HCT116 (cell line): Measurements from ENCODE around the gene CMC1. TPM values are rescaled to one million over a fixed set of nuclear protein-coding genes. Genes with fewer than 3 reads are reported as not detected.

ENCODE experiments used
- ATAC-seq: fragments of 200-7000 bp; cut with Tn5 transposase; 2 replicates; pipeline ENCODE4 v1.9.1; 2020; ENCODE audit warnings: mild to moderate bottlenecking, moderate library complexity
- BruUV-seq: library from RNA; stranded (reverse); fragments of 400-500 nt; replicated peaks from 2 replicates; lab custom pipeline; 2021; lab: Mats Ljungman, UMichigan
- CTCF ChIA-PET: fragments of 300-600 bp; sonication (Branson Sonifier 250); formaldehyde crosslinking; loops from one replicate; lab custom pipeline; 2021; ENCODE audit warnings: antibody characterized with exemption; lab: Charles Lee
- POLR2A ChIA-PET: fragments of 300-600, 350-600 bp; sonication (Branson Sonifier 250); formaldehyde crosslinking; loops from one replicate; lab custom pipeline; 2021; ENCODE audit warnings: antibody characterized with exemption; lab: Charles Lee
- RAD21 ChIA-PET, 2 experiments: fragments of 300-600 bp; sonication (Branson Sonifier 250); formaldehyde crosslinking; loops; one replicate each; lab custom pipeline; 2023; ENCODE audit warnings: low total read pairs in 2 of 2; ENCODE audit not compliant: uncharacterized antibody in 2 of 2, unreplicated experiment in 2 of 2, low non-redundant PET in 1 of 2; lab: Charles Lee
- DNase-seq: peaks from one replicate; pipeline ENCODE4 v3.0.0-alpha.2; 2010; ENCODE audit warnings: low read depth, low spot score
- H2AFZ ChIP-seq: fragments of 200-600 bp; shearing (Covaris generic), sonication (generic); 2 replicates; pipeline ENCODE4 v1.6.1; 2017; ENCODE audit warnings: low read depth, mixed run types, mixed read lengths, antibody characterized with exemption, low read length; ENCODE audit not compliant: poor library complexity, severe bottlenecking
- H3K27ac ChIP-seq: 2 replicates; pipeline ENCODE4 v1.5.1; 2012; ENCODE audit warnings: low read depth, low read length
- H3K27me3 ChIP-seq: fragments of 200-600 bp; sonication (generic); 2 replicates; pipeline ENCODE4 v1.6.1; 2016; ENCODE audit warnings: mixed run types, low read length, mixed read lengths; ENCODE audit not compliant: insufficient read depth
- H3K36me3 ChIP-seq, 2 experiments: fragments of 200-500 bp in 1 of 2; fragments of 200-600 bp in 1 of 2; sonication (Bioruptor generic) in 1 of 2; sonication (generic) in 1 of 2; 2 replicates each; pipeline versions ENCODE4 v1.5.1 to v1.6.1; 2014 to 2016; ENCODE audit warnings: low read length in 2 of 2, inconsistent platforms in 1 of 2, mixed read lengths in 1 of 2, mixed run types in 1 of 2; ENCODE audit not compliant: insufficient read depth in 2 of 2, control insufficient read depth in 1 of 2
- H3K4me1 ChIP-seq, 2 experiments: fragments of 200-600 bp in 1 of 2; sonication (generic) in 1 of 2; 2 replicates each; pipeline versions ENCODE4 v1.5.1 to v1.6.1; 2012 to 2017; ENCODE audit warnings: low read length in 2 of 2, inconsistent platforms in 1 of 2, mild to moderate bottlenecking in 1 of 2, mixed read lengths in 1 of 2, mixed run types in 1 of 2, moderate library complexity in 1 of 2; ENCODE audit not compliant: insufficient read depth in 2 of 2, control insufficient read depth in 1 of 2
- H3K4me2 ChIP-seq: fragments of 200-600 bp; sonication (generic); 2 replicates; pipeline ENCODE4 v1.6.1; 2017; ENCODE audit warnings: mixed run types, low read length, mixed read lengths
- H3K4me3 ChIP-seq, 2 experiments: fragments of 200-600 bp in 1 of 2; sonication (generic) in 1 of 2; replicated peaks in 1 of 2; 2 replicates each; pipeline ENCODE4 v1.5.1; 2011 to 2016; ENCODE audit warnings: low read length in 2 of 2, control low read depth in 1 of 2, low read depth in 1 of 2, mild to moderate bottlenecking in 1 of 2, mixed read lengths in 1 of 2, mixed run types in 1 of 2
- H3K79me2 ChIP-seq: fragments of 200-600 bp; sonication (generic); 2 replicates; pipeline ENCODE4 v1.6.1; 2017; ENCODE audit warnings: mild to moderate bottlenecking, mixed run types, low read length, moderate library complexity, mixed read lengths; ENCODE audit not compliant: insufficient read depth
- H3K9ac ChIP-seq: fragments of 200-600 bp; sonication (generic); 2 replicates; pipeline ENCODE4 v1.6.1; 2016; ENCODE audit warnings: low read length, mixed read lengths
- H3K9me2 ChIP-seq: fragments of 200-600 bp; sonication (generic), shearing (Covaris generic); 2 replicates; pipeline ENCODE4 v1.6.1; 2017; ENCODE audit warnings: mixed run types, mild to moderate bottlenecking, moderate library complexity; ENCODE audit not compliant: insufficient read depth
- H3K9me3 ChIP-seq, 2 experiments: fragments of 200-500 bp in 1 of 2; fragments of 200-600 bp in 1 of 2; sonication (Bioruptor generic) in 1 of 2; sonication (generic) in 1 of 2; 2 replicates each; pipeline ENCODE4 v1.6.1; 2014 to 2017; ENCODE audit warnings: low read length in 2 of 2, mixed read lengths in 2 of 2, inconsistent platforms in 1 of 2, low read depth in 1 of 2, mild to moderate bottlenecking in 1 of 2, mixed run types in 1 of 2, moderate library complexity in 1 of 2; ENCODE audit not compliant: control insufficient read depth in 1 of 2, insufficient read depth in 1 of 2
- H4K20me1 ChIP-seq: fragments of 200-600 bp; sonication (generic), shearing (Covaris generic); 2 replicates; pipeline ENCODE4 v1.6.1; 2017; ENCODE audit warnings: mixed run types, mild to moderate bottlenecking, moderate library complexity; ENCODE audit not compliant: insufficient read depth
- ATF3 ChIP-seq: IDR thresholded peaks from 2 replicates; pipeline ENCODE4 v1.6.1; 2012
- CBX3 ChIP-seq: IDR thresholded peaks from 2 replicates; pipeline ENCODE4 v1.6.1; 2012; ENCODE audit warnings: low read depth
- CEBPB ChIP-seq: IDR thresholded peaks from 2 replicates; pipeline ENCODE4 v1.6.1; 2012; ENCODE audit warnings: low read depth
- CTCF ChIP-seq, 3 experiments: fragments of 200-600 bp in 1 of 3; sonication (generic) in 1 of 3; IDR thresholded peaks in 2 of 3; conservative IDR thresholded peaks in 1 of 3; 2 replicates each; pipeline ENCODE4 v1.5.1; 2012 to 2017; ENCODE audit warnings: low read depth in 2 of 3, low read length in 2 of 3, antibody characterized with exemption in 1 of 3, borderline replicate concordance in 1 of 3, control low read depth in 1 of 3, mild to moderate bottlenecking in 1 of 3, mixed read lengths in 1 of 3, mixed run types in 1 of 3, moderate library complexity in 1 of 3; ENCODE audit not compliant: insufficient read depth in 1 of 3
- EGR1 ChIP-seq: IDR thresholded peaks from 2 replicates; pipeline ENCODE4 v1.6.1; 2012; ENCODE audit warnings: low read depth
- ELF1 ChIP-seq: IDR thresholded peaks from 2 replicates; pipeline ENCODE4 v1.6.1; 2012; ENCODE audit warnings: low read depth, borderline replicate concordance
- EZH2 ChIP-seq: fragments of 200-600 bp; sonication (generic); IDR thresholded peaks from 2 replicates; pipeline ENCODE4 v1.6.1; 2017; ENCODE audit warnings: antibody characterized with exemption, mixed run types
- EZH2phosphoT487 ChIP-seq: fragments of 200-600 bp; IDR thresholded peaks from 2 replicates; pipeline ENCODE4 v1.6.1; 2018; ENCODE audit warnings: antibody characterized with exemption, borderline replicate concordance
- FOSL1 ChIP-seq: IDR thresholded peaks from 2 replicates; pipeline ENCODE4 v1.6.1; 2012; ENCODE audit warnings: low read depth
- JUND ChIP-seq: IDR thresholded peaks from 2 replicates; pipeline ENCODE4 v1.6.1; 2012
- MAX ChIP-seq: IDR thresholded peaks from 2 replicates; pipeline ENCODE4 v1.6.1; 2012
- POLR2A ChIP-seq: IDR thresholded peaks from 2 replicates; pipeline ENCODE4 v1.7.0; 2011; ENCODE audit warnings: borderline replicate concordance; ENCODE audit not compliant: insufficient read depth, insufficient read length; ENCODE audit errors: extremely low read depth
- RAD21 ChIP-seq: IDR thresholded peaks from 2 replicates; pipeline ENCODE4 v1.6.1; 2012; ENCODE audit warnings: low read depth, mild to moderate bottlenecking
- REST ChIP-seq: IDR thresholded peaks from 2 replicates; pipeline ENCODE4 v1.6.1; 2012; ENCODE audit warnings: low read depth
- SIN3A ChIP-seq: IDR thresholded peaks from 2 replicates; pipeline ENCODE4 v1.6.1; 2012; ENCODE audit warnings: low read depth
- SP1 ChIP-seq: IDR thresholded peaks from 2 replicates; pipeline ENCODE4 v1.6.1; 2012; ENCODE audit warnings: low read depth
- SRF ChIP-seq: IDR thresholded peaks from 2 replicates; pipeline ENCODE4 v1.6.1; 2012; ENCODE audit warnings: low read depth
- YY1 ChIP-seq: IDR thresholded peaks from 2 replicates; pipeline ENCODE4 v1.6.1; 2011; ENCODE audit warnings: low read length, low read depth, moderate library complexity, mild to moderate bottlenecking; ENCODE audit not compliant: insufficient replicate concordance; ENCODE audit errors: extremely low read depth
- ZBTB33 ChIP-seq: IDR thresholded peaks from 2 replicates; pipeline ENCODE4 v1.6.1; 2011; ENCODE audit warnings: mild to moderate bottlenecking, low read length, moderate library complexity; ENCODE audit not compliant: insufficient replicate concordance; ENCODE audit errors: extremely low read depth
- ZNF274 ChIP-seq: fragments of 200-500 bp; sonication (Bioruptor generic); IDR thresholded peaks from 2 replicates; pipeline ENCODE4 v1.6.1; 2014; ENCODE audit warnings: mild to moderate bottlenecking, low read depth, low read length, inconsistent platforms
- intact Hi-C: fragments of 100-400 bp; cut with micrococcal nuclease; formaldehyde crosslinking; loops from 2 replicates; pipeline ENCODE4 v1.10.0; 2022
- total RNA-seq: library from RNA; stranded (reverse); gene quantifications from one replicate; pipeline ENCODE4 v1.2.1, GENCODE V29; 2021; ENCODE audit not compliant: unreplicated experiment

Gene CMC1
- total RNA-seq, 1 experiment from 2014 or later = 29.0 TPM

GRCh38 chr3:28273837-28274236 lies 32.4 kb downstream of the CMC1 start:
- H3K9me2 ChIP-seq = no peaks in the 10 kb centered on the region
- H3K4me1 ChIP-seq = no peaks in the 10 kb centered on the region
- no peaks in the 10 kb centered on the region for H4K20me1 ChIP-seq
- no peak overlapping the region for H3K27ac ChIP-seq
- H3K4me3 ChIP-seq = no peak overlapping the region
- ChIA-PET CTCF (no interaction called here), RAD21 (no interaction called here), POLR2A (no interaction called here)
- H3K4me2 ChIP-seq = no peak overlapping the region
- H3K79me2 ChIP-seq = peaks cover 14% of the 10 kb centered on the region
- DNase-seq = no peak
- no peaks in the 10 kb centered on the region for H3K27me3 ChIP-seq
- no peak overlapping the region for H3K9ac ChIP-seq
- TF ChIP-seq CTCF (IDR thresholded peaks at IDR 0.05 in 2 of 3, conservative IDR thresholded peaks at IDR 0.05 in 1 of 3; ENCODE audit: borderline replicate concordance in 1 of 3, insufficient read depth in 1 of 3, low read depth in 2 of 3, low read length in 2 of 3) = no peak
- TF ChIP-seq MAX = no peak
- no peak for TF ChIP-seq ELF1
- no peak for TF ChIP-seq SP1
- no peak for TF ChIP-seq RAD21
- no peak for TF ChIP-seq SIN3A
- no peak for TF ChIP-seq JUND
- no peak for TF ChIP-seq CEBPB
- TF ChIP-seq YY1 = no peak
- TF ChIP-seq EGR1 = no peak
- no peak for TF ChIP-seq EZH2phosphoT487
- no peak for TF ChIP-seq SRF
- no peak for TF ChIP-seq FOSL1
- no peak for TF ChIP-seq EZH2
- no peak for TF ChIP-seq ZNF274
- no peak for TF ChIP-seq REST
- TF ChIP-seq ZBTB33 = no peak
- TF ChIP-seq POLR2A = no peak
- no peak for TF ChIP-seq ATF3
- TF ChIP-seq CBX3 = no peak
- no peaks in the 10 kb centered on the region for H3K9me3 ChIP-seq
- H2AFZ ChIP-seq = no peak overlapping the region
- no peak for ATAC-seq
- peaks cover 0 to 8% of the 10 kb centered on the region in 2 experiments; a peak in 1 of 4 replicates for H3K36me3 ChIP-seq
- intact Hi-C loops = no loop called here
- BruUV-seq = no TSS peak
